NCI-H1417 (cell line): ENCODE data around the gene ATP6V1C2.
A peak's percentile ranks its signal among the peaks of the same experiment; 100 is the strongest.
"Not testable (repeated sequence)": the region's sequence is repeated elsewhere in the genome, so short reads cannot be mapped to it uniquely, and the experiment has no call there.

ENCODE experiments used
- DNase-seq, 3 experiments: peaks; one replicate each; lab custom pipeline; 2025; lab: John Stamatoyannopoulos, UW

Gene ATP6V1C2

GRCh38 chr2:10768063-10768507 is 46.7 kb downstream of the ATP6V1C2 start:
- DNase-seq, result no peak

GRCh38 chr2:10770956-10771750 is 49.7 kb downstream of the ATP6V1C2 start:
- peak in 1 of 3 experiments; percentile 31 for DNase-seq

GRCh38 chr2:10771786-10772185 is 50.4 kb downstream of the ATP6V1C2 start:
- no peak for DNase-seq

DNA sequence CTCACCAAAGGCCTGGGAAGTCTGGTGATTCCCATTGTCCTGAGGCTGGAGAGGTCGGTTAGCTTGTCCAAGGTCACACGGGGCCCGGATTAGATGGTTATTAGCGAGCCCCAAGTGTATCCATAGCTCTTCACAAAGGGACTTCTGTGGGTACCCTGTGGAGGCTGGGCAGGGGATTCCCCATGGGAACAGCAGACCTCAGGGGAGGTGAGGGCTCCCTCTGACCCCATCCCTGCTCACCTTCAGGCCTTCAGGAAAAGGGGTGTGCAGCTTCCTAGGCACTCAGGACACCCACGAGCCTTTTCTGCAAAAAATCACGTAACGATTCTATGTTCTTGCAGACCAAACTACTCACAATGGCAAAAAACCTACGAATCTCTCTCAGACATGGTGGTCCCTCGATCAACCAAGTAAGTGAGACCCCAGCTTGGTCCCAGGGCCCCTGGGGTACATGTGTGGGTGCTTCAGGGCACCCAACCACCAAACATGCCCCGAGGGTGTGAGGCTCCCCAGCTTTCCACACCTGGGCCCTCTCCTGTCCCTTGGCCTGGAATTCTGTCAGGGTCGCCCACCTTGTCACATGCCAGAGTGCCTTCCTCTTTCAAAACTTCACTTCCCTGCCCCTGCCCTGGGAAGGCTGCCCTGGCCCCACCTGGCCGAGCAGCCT is 50.9 kb downstream of the ATP6V1C2 start:
- DNase-seq, result no peak

- DNase-seq, result no peak
Observed at GRCh38 chr2:10772868-10773215, 51.4 kb downstream of the ATP6V1C2 start.

DNA sequence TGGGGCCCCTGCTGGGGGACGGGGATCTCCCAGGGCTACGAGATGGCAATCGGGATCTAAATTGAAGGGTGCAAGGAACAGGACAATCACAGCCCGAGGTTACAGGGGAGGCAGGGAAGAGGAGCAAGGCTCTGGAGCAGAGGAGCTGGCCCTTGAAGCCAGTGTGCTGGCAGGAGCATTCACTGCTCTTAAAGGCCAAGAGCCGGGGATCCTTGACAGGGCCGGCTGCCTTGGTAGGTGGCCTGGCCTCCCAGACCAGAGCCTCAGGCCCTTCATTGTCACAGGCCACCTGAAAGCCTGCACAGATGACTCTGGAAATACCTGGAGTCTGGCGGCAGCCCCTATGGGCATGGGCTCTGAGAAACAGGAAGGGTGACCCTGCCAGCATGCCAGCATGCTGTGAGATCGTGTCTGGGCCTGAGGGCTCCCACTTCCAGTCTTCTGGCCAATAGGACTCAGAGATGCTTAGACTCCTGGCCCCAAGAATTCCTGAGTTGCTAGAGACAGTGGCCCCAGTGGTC is 52.5 kb downstream of the ATP6V1C2 start:
- no peak for DNase-seq

GRCh38 chr2:10774394-10774793 is 53.0 kb downstream of the ATP6V1C2 start:
- DNase-seq, result no peak

DNA sequence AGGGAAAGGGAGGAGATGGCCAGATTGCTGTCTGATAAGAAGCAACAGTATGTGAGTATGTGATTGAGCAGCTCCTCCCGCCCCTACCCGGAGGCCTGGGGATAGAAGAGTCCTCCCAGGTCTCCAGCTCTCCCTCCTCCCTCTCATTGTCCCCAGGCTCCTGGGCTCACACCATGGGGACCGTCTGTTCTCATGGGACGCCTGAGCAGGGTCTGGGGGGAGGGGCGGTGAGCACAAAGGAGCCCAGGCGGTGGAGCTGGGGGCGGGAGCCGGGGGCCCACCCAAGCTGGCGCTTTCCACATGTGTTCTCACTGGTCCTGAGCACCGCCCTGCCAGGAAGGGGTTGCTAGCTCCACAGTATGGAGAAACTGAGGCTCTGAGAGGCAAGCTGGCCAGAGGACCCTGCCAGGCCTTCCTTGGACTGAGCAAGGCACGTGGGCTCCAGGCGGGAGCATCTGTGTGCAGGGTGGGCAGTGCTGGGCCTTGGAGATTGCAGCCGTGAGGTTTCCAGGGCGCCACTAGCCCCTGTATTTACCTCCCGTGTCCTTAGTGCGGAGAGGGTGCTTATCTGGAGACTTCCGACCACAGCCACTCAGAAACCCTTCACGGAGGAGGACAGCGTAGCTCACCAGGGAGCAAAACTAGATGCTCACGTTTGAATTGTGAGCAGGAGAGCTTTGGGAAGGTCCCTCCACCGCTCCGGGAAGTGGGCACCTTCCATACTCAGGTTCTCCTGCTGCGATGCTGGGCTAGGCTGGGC is 53.8 kb downstream of the ATP6V1C2 start:
- no peak for DNase-seq

DNA sequence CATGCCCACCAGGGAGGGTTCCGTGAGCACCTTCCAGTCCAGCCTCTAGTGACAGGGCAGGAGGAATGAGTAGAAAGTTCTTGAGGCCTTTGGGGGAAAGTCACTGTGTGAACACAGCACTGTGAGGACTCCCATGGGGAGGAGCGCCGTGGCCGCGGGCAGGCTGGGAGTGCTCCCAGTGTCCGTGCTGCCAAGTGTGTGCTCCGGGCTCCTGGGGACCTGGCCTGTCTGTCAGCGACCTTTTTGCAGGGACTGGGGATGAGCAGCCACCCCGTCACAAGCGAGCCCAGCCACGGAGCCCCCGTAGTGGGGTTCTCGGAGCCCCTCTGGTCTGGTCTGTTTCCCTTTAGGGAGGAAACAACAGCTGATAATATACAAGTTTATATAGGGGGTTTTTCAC is 54.4 kb downstream of the ATP6V1C2 start:
- no peak for DNase-seq

- DNase-seq, result no peak
Observed at GRCh38 chr2:10776231-10776977, 55.0 kb downstream of the ATP6V1C2 start.

- no peak for DNase-seq
Observed at GRCh38 chr2:10777111-10777841, 55.8 kb downstream of the ATP6V1C2 start.

DNA sequence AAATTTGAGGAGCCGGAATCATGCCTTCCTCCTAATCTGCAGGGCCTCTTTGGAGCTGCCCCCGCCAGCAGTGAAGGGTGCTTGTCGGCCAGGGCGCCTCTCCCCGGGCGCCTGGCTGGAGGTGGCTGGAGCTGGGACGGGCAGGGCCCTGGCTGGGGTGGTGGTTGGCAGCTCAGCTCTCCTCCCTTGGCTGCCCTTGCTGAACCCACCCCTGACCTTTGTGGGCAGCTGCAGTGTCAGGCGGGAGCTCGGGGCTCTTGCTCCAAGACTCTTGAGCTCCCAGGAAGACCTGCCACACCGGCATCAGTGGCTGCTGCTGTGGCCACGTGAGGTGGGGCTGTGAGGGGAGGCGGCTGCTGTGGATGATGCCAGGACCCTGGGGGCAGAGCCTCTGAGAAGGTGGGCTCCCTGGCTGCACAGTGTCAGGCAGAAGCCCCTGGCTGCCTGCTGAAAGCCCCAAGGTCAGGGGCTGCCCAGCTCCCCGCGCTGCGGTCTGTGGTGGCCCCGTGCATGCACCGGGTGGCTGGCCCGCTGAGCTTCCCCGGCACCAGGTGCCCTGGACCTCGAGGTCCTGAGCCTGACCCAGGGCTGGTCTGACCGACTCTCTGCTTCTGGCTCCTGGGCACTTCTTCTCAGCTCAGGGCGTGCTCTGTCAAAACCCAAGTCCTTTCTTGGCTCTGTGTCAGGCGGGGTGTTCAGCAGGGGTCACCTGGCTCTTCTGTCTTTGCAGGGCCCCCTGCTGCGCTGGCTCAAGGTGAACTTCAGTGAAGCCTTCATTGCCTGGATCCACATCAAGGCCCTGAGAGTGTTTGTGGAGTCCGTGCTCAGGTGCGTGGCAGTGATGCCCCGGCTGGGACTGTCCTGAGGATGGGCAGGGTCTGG is 56.7 kb downstream of the ATP6V1C2 start:
- DNase-seq, result no peak

DNA sequence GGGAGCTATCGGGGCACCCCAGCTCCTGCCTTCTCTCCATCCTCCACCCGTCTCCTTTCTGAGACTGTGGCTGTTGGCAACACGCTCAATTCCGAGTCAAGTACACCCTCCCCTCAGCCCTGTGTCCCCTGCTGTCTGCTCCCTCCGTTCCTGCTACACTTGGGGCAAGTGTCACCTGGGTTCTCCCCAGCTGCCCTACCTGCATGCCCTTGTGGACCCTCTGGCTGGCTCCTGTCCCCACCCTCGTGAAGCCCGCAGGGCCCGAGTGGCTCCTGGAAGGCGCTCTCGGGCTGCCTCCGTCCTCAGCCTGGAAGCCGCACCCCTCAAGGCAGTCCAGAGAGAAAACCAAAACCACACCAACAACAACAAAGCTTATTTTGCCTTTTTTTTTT is 57.3 kb downstream of the ATP6V1C2 start:
- no peak for DNase-seq

DNA sequence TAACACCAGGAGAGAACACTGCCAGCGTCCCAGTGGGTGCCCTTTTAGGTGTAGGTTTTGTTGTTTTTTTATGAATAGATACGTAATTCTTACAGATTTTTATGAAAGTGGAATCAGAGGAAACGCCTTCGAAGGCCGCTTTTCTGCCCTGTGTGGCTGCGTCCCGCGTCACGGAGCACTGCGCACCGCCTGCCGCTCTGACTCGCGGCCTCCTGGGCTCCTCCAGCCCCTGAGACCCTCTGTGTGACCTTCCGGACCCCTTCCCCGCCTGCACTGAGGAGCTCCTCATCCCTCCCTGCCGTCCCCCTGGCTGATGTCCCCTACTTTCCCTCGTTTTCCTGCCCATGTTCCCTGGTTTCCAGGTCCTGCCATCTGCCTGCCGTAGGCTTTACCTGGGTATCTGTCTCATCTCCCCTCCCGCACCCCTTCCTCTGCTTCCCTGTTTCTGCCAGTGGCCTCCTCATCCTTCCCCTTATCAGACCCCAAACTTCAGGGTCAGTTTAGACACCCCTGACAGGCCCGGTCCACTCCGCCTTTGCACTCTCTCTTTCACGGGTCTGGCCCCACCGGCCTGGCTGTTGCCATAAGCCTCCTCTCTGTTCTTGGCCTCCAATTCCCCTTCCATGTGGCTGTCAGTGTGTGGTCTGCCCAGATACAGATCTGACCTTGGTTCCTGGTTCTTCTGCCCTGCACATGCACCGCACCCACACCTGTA is 58.5 kb downstream of the ATP6V1C2 start:
- no peak for DNase-seq

DNA sequence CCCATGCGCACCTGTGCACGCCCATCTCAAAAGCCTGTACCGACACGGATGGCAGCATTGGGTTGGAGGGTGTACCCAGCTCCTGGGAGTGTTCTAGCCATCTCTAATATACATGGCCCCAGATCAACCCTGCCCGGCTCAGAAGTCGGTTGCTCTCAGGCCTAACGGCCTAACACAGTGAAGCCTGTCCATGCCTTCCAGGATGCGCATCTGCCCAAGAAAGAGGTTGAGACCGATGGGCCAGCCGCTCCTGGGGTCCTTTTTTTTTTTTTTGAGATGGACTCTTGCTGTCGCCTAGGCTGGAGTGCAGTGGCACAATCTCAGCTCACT is 59.0 kb downstream of the ATP6V1C2 start:
- DNase-seq, result no peak

GRCh38 chr2:10780821-10781220 is 59.4 kb downstream of the ATP6V1C2 start:
- DNase-seq, result not testable (repeated sequence)

DNA sequence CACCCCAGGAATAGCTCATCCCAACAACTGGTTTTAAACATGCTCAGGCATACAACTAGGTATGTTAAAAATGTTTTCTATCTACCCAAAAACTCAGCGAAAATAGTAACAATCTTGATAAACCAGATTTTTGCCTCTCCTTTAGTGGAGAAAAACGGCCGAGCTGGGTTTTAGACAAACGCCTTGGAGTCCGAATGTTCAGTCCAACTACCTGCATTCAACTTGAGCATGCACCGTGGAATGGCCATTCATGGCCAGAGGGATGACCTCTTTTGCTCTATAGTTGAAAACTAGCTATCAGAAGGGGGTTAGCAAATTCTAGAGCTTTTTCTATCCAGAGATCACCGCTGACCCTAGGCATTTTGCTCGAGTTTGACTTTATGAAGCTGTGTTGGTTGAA is 60.3 kb downstream of the ATP6V1C2 start:
- no peak for DNase-seq

DNA sequence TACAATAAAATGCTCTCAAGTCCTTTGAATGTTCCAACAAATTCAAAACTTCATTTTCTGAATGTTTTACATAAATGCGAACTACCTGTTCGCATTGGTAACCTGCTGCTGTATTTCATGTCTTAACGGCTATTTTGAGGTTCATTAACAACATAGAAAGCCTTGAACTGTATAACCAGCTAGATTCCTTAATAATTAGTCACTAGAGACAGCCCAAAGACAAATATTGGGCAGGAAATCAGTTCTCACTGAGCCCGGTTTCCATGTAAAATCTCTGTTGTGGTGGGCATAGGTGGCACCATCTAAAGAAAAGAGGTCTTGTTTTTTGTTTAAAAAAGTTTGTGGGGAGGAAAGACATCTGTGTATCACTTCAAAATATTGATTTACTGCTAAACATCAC is 62.0 kb downstream of the ATP6V1C2 start:
- DNase-seq, result no peak

GRCh38 chr2:10784719-10785118 is 63.3 kb downstream of the ATP6V1C2 start:
- peak in 1 of 3 experiments; percentile 42 for DNase-seq

- no peak for DNase-seq
Observed at GRCh38 chr2:10785260-10785659, 63.8 kb downstream of the ATP6V1C2 start.
